Testis (tissue), 3 donors: ENCODE measurements around the gene TP53. TPM values are rescaled to one million over a fixed set of nuclear protein-coding genes. Genes with fewer than 3 reads are reported as not detected.
A peak's percentile ranks its signal among the peaks of the same experiment; 100 is the strongest.

Experiments used
- DNase-seq: peaks from one replicate; pipeline ENCODE4 v3.0.0-alpha.2; 2019
- H3K27ac ChIP-seq, 2 donors: fragments of 200-600 bp; sonication (generic); one replicate each; pipeline ENCODE4 v1.5.1; 2019
- H3K27me3 ChIP-seq: fragments of 200-600 bp; sonication (generic); one replicate; pipeline ENCODE4 v1.5.1; 2019
- H3K36me3 ChIP-seq: fragments of 200-600 bp; sonication (generic); one replicate; pipeline ENCODE4 v1.5.1; 2017; ENCODE audit warnings: low read depth; ENCODE audit errors: missing control alignments
- H3K4me1 ChIP-seq: fragments of 200-600 bp; sonication (generic); one replicate; pipeline ENCODE4 v1.5.1; 2019
- H3K4me3 ChIP-seq, 2 donors: fragments of 200-600 bp; sonication (generic); one replicate each; pipeline ENCODE4 v1.5.1; 2017 to 2019
- H3K9me3 ChIP-seq: fragments of 200-600 bp; sonication (generic); one replicate; pipeline ENCODE4 v1.5.1; 2017
- POLR2A ChIP-seq: fragments of 450-650 bp; IDR thresholded peaks from one replicate; pipeline ENCODE4 v1.6.1; 2017; ENCODE audit warnings: antibody characterized with exemption, mild to moderate bottlenecking, moderate library complexity
- WGBS, 2 donors: methylation state at CpG; one replicate each; pipeline ENCODE4 v1.1.5; 2018; 5-methylcytosine and 5-hydroxymethylcytosine counted together
- intact Hi-C: fragments of 100-400 bp; cut with DNase I; formaldehyde crosslinking; loops from one replicate; pipeline ENCODE4 v1.15.1; 2023; ENCODE audit warnings: low total_unique reads
- polyA plus RNA-seq: library from polyadenylated mRNA; stranded (reverse); fragments of 350-450 nt; fragmentation: Illumina TruSeq; extraction: RNeasy Lipid Tissue Mini Kit (QIAGEN cat#74804); gene quantifications from one replicate; pipeline ENCODE4 v1.2.3, GENCODE V29; 2014; ENCODE audit warnings: low read depth, low replicate concordance; ENCODE audit not compliant: insufficient read depth
- total RNA-seq, 2 donors: library from RNA; depleted of rRNA; stranded (reverse); fragments of >200 nt; gene quantifications; one replicate each; pipeline ENCODE4 v1.2.3, GENCODE V29; 2016
- TF ChIP-seq, protein P1 (sequence below), 3 experiments: fragments of 450-650 bp in 2 of 3; fragments of 200-600 bp in 1 of 3; sonication (generic) in 1 of 3; IDR thresholded peaks; one replicate each; pipeline ENCODE4 v1.5.1; 2016 to 2019; ENCODE audit warnings: antibody characterized with exemption in 3 of 3, mild to moderate bottlenecking in 2 of 3, moderate library complexity in 1 of 3

TP53 gene
- total and polyA plus RNA-seq, 3 donors from 2014 or later: 32.1 to 47.1 (median 45.0) TPM

DNA sequence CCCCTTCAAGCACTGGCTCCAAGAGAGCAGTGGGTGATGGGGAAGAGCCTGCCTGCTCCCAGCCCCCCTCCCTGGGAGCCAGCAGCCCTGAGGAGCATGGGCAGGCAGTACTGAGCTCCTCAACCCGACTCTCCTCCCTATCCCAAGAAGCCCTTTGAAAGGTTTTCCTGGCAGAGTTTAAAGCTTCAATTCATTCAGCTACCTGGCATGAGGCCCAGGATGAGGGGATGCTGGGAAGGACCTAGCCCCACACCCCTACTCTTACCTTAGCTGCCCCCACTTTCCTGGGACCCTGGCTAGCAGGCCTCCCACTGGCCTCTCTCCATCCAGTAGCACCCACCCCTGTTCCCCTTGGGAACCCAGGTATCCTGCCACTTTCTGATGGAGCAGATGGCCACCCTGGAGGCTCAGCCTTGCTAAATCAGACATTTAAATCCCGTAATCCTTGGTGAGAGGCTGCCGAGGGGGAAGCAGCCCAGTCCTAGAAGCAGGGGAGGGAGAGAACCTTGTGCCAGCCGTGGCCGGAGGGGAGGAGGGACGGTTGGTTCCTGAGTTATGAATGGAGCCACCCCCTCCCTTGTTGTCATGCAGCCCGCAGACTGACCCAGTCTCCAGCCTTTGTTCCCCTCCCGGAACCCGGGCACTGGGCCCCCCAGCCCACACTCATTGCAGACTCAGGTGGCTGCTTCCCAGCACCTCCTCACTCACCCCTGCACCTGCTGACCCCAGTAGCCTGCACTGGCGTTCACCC is 19.5 kb downstream of the TP53 start:
- Histone ChIP-seq H3K4me1 (no peaks in the 10 kb centered on the region), H3K4me3 (no peak overlapping the region), H3K9me3 (no peaks in the 10 kb centered on the region), H3K27ac (no peak overlapping the region), H3K27me3 (no peaks in the 10 kb centered on the region), H3K36me3 (no peaks in the 10 kb centered on the region)
- TF ChIP-seq, protein P1, sequence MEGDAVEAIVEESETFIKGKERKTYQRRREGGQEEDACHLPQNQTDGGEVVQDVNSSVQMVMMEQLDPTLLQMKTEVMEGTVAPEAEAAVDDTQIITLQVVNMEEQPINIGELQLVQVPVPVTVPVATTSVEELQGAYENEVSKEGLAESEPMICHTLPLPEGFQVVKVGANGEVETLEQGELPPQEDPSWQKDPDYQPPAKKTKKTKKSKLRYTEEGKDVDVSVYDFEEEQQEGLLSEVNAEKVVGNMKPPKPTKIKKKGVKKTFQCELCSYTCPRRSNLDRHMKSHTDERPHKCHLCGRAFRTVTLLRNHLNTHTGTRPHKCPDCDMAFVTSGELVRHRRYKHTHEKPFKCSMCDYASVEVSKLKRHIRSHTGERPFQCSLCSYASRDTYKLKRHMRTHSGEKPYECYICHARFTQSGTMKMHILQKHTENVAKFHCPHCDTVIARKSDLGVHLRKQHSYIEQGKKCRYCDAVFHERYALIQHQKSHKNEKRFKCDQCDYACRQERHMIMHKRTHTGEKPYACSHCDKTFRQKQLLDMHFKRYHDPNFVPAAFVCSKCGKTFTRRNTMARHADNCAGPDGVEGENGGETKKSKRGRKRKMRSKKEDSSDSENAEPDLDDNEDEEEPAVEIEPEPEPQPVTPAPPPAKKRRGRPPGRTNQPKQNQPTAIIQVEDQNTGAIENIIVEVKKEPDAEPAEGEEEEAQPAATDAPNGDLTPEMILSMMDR (IDR thresholded peaks at IDR 0.05): no peak
- no peak for TF ChIP-seq POLR2A
- intact Hi-C loops: no loop called here
- no peak for DNase-seq
- WGBS, 2 donors: 57 to 73% methylated on average over 6 to 10 of the region's 10 CpGs

DNA sequence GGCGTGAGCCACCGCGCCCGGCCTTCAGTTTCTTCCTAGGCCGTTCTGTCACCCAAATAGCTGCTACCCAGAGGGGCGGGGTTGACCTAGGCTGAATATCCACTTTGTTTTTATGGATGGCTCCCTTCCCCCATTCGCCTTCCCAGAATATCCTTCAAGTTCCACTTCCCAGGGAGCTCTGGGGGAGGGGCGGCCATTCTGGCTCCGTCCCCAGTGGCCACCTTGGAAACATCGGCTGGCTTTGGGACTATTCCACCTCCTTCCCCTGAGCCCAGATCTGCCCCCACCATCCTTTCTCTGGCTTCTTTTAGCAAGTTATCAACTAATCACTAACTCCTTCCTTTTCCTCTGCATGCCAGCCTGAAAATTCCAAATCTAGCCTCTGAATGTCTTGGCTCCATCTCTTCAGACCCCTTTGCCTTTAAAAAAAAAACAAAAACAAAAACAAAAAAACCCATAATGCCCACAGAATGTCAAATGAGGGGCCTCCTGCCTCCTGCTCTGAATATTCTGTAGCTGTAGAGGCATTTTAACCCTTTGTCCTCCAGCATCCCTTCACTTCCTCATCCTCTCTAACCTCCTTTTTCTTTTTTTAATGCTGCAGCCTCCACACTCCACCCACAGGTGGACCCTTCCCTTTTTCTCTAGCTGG is 30.2 kb downstream of the TP53 start:
- peak; percentile 58 for DNase-seq
- Histone ChIP-seq H3K4me3 (no peak overlapping the region), H3K9me3 (no peaks in the 10 kb centered on the region), H3K36me3 (no peaks in the 10 kb centered on the region), H3K4me1 (no peaks in the 10 kb centered on the region), H3K27me3 (no peaks in the 10 kb centered on the region), H3K27ac (no peak overlapping the region)
- WGBS, 2 donors: 48 to 49% methylated on average over 10 of the region's 10 CpGs
- TF ChIP-seq, protein P1 (IDR thresholded peaks at IDR 0.05): no peak
- no peak for TF ChIP-seq POLR2A
- intact Hi-C loops: no loop called here

DNA sequence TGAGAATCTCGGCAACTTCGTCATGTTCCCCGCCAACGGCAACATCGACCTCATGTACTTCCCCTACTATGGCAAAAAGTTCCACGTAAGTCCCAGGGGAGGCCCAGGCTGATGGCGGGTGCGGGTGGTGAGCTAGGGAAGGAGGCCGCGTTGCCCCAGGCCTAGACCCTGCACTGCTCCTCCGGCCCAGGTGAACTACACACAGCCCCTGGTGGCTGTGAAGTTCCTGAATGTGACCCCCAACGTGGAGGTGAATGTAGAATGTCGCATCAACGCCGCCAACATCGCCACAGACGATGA is 31.8 kb downstream of the TP53 start:
- WGBS, 2 donors: 89 to 91% methylated on average over 17 of the region's 17 CpGs
- H3K36me3 ChIP-seq: no peaks in the 10 kb centered on the region
- peaks cover 9% of the 10 kb centered on the region for H3K4me1 ChIP-seq
- DNase-seq: no peak
- TF ChIP-seq, protein P1 (IDR thresholded peaks at IDR 0.05): no peak
- no peak for TF ChIP-seq POLR2A
- no peak overlapping the region for H3K27ac ChIP-seq
- H3K27me3 ChIP-seq: no peaks in the 10 kb centered on the region
- no peak overlapping the region for H3K4me3 ChIP-seq
- intact Hi-C loops: no loop called here
- no peaks in the 10 kb centered on the region for H3K9me3 ChIP-seq

DNA sequence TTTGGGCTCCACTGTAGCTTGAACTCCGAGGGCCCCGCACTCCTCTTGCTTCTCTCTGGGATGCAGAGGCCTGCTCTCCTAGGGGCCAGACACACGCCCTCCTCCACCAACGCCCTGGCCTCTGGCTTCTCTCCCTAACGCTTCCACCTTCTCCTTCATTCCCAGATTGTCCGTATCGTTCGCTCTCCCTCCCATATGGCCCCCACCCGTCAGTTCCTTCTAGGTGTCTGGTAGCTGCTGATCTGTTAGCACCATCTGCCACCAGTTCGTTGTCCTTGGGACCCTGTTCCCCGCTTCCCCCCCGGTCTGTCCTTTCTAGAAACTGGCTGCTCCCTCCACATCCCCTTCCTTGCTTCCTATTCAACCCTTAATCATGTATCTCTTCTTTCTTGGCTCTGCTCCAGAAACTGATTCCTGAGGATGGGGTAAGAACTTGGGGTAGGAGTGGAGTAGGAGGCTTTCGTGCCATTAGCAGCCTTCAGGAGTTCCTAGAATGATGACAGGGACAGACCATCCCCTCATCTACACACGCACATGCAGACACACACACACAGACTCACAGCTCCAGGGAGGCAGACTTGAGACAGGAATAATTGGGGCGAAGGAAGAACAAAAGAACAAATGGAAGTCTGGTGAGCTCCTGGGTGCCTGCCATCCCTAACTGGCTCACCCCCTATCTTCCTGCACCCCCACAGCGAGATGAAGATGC is 32.3 kb downstream of the TP53 start:
- Histone ChIP-seq H3K27me3 (no peaks in the 10 kb centered on the region), H3K36me3 (no peaks in the 10 kb centered on the region), H3K27ac (no peak overlapping the region), H3K9me3 (no peaks in the 10 kb centered on the region), H3K4me3 (no peak overlapping the region), H3K4me1 (peaks cover 12% of the 10 kb centered on the region)
- intact Hi-C loops: no loop called here
- no peak for DNase-seq
- TF ChIP-seq, protein P1 (IDR thresholded peaks at IDR 0.05): no peak
- no peak for TF ChIP-seq POLR2A
- 64 to 71% methylated on average over 16 of the region's 16 CpGs for WGBS, 2 donors
